Islet of Langerhans (tissue), 1 donor: ENCODE results near the gene SLC4A3.

Experiments
- FAIRE-seq: peaks from one replicate; lab custom pipeline; 2011; peaks lifted over from hg19 to GRCh38; lab: Jason Lieb, UNC

SLC4A3 gene

DNA sequence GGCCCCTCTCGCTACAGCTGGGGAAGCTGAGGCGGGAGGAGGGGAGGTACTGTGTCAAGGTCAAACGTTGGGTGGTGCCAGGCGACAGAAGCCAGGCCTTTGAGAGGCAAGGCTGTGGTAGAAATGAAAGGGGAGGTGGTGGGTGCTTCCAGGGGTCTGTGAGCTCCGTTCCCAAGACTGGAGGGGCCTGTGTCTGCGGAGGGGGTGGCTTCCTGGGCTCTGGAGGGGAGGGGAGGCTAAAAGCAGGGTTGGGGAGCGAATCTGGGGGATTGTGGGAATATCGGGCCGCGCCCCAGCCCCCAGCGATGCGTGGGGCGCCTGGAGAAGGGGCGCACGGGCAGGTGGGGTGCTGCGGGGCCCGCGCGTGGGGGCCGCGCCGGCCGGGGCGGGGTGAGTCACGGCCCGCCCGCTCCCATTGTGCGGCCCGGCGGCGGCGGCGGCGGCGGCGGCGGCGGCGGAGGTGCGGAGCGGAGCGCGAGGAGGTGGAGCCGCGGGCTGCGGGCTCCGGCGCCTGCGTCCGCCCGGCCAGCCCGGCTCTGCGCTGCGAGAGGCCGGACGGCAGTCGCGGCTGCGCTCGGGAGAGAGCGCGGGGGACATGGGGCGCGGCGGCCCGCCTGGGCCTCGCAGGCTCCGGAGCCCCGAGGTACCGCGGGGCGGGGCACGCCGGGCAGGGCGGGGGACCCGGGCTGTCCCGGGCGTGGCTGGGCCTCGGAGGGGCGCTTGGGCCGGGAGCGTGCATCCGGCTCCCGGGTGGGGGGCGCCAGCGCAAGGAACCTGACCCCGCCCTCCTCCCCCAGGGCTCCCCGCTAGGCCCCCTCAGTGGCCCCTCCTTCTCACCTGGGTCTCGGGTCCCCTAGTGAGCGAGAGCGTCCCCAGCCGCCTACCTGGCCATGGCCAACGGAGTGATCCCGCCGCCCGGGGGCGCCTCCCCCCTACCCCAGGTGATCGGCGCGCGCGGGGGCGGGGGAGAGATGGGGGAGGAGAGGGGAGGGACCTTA is at the start of gene SLC4A3:
Gene SLC4A3 (plus strand): TSS at position 528 of the 998 bp plus-strand sequence. CDS start 363 bp downstream, at position 891.
- FAIRE-seq: no peak

DNA sequence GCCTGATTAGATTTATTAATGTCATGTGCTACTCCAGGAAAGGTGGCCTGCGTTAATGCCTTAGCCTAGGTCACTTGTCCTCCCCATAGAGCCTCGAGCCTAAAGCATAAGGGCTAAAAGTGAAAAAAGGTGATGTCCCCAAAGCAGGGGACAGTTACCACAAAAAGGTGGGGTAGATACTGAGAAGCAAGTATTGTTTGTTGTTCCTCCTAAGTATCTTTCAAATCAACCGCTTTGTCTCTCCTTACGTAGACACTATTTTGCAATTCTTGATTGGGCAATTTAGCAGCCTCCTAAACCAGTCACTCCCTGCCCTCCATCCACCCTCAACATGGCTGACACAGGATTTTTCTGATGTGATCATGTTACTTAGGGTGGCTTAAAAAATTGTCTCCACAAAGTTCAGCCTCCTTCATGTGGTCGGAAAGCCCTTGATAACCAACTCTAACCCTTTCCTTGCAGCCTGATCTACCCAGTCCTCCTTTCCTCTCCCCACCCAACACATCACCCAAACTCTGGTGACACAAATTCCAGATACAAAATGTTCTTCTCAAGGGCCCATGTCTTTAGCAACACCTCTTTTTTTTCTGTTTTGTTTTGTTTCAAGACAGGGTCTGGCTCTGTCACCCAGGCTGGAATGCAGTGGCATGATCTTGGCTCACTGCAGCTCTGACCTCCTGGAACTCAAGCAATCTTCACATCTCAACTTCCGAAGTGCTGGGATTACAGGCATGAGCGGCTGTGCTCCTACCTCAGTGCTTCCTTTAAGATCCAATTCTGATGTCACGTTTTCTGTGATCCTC is 48.4 kb upstream of the SLC4A3 start:
- no peak for FAIRE-seq

DNA sequence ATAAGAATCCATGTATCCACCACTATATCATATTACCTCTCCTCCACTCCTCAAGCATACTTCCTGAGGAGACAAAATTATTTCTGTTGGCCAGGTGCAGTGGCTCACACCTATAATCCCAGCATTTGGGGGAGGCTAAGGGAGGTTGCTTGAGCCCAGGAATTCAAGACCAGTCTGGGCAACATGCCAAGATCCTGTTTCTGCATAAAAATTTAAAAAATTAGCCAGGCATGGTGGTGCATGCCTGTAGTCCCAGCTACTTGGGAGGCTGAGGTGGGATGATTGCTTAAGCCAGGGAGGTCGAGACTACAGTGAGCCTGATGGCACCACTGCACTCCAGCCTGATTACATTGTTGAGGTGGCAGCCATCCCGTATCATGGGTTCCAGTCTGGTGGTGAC is 46.1 kb upstream of the SLC4A3 start:
- no peak for FAIRE-seq

GRCh38 chr2:219591091-219591490 is 36.3 kb upstream of the SLC4A3 start:
- FAIRE-seq: no peak

DNA sequence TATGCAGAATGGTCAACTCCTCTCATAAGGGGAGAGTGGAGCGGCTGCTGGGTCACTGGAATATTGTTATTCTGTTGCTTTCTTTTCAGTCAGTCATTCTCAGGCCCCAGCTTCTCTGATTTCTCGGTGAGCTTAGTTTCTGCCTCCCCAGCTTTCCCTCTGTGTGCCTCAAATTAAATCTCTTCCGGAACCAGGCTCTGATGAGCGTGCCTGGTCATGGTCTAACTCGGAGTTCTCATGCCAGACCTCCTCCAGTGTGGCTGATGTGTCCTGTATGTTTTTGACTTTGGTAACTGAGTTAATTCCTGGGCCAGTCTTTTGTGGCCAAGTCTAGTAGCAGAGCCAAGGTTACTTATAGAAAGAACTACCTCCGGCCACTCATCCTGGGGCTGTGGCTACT is 34.7 kb upstream of the SLC4A3 start:
- FAIRE-seq: no peak

DNA sequence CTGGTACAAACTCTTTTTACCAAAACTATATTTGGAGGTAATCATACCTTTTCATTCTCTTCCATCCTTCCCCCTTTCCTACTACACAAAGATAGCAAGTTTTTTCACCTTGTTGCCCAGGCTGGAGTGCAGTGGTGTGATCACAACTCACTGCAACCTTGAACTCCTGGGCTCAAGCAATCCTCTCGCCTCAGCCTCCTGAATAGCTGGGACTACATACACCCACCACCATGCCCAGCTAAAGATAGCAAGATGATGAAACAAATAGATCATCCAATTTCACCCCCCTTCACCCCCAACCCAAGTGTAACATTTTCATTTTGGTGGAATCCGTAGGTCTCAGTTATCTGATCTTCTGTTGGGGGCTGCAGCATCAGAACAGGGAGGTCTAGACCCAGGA is 34.3 kb upstream of the SLC4A3 start:
- FAIRE-seq: no peak

DNA sequence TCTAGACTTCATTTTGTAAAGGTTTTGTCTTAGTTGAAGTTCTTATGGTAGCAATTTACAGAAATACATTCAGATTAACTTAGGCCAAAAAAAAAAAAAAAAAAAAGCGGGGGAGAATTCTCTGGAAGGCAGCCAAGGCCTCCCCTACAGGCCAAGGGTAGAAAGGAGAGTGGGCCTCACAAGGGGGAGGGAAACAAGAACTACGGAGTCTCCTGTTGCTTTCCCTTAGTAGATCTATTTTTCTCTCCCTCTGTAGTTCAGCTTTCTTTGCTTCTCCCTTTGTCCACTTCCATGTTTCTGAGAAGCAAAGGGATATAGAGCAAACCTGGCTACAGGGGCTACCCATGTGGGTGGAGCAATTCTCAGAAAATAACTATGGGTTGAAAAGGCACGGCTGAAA is 32.2 kb upstream of the SLC4A3 start:
- FAIRE-seq: no peak

GRCh38 chr2:219596954-219597551 is 30.4 kb upstream of the SLC4A3 start:
- no peak for FAIRE-seq

DNA sequence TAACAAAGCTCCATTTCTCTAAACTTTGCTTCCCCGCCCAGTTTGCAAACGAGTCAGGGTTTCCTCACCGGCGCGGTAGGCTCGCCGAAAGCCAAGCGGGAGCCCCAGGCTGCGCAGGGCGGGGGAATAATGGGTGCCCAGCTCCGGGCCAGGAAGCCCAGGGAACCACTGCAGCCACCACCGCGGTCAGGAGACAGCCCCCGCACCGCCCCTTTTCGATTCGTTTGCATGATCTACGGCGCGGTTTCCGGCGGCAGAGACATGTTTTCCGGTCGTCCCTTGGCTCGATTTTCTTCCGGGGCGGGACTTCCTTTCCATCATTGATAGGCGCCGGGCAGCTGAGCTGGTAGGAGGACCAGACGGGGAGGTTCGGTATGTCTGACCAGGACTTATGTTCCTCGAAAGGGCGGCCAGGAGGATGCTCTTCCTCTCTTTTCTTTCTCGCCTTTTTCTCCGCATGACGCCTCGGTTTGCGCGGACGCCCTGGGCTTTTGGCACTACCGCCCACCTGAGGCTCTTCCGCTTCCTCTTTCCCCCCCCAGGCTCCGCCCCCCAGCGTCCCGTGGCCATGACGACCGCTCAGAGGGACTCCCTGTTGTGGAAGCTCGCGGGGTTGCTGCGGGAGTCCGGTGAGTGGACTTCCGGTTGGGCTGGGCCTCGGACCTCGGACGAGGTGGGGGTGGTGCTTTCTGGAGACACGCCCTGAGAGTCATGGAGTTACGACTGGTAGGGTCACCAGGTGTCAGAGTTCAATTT is 29.7 kb upstream of the SLC4A3 start, which contains the start of gene STK11IP:
Gene STK11IP (plus strand): TSS at position 306 of the 756 bp plus-strand sequence. CDS start 263 bp downstream, at position 569.
- FAIRE-seq: peak; percentile 81

- FAIRE-seq: no peak
These were observed 28.9 kb upstream of the SLC4A3 start for GRCh38 chr2:219598308-219599078.

GRCh38 chr2:219603771-219604170 is 23.7 kb upstream of the SLC4A3 start:
- no peak for FAIRE-seq

DNA sequence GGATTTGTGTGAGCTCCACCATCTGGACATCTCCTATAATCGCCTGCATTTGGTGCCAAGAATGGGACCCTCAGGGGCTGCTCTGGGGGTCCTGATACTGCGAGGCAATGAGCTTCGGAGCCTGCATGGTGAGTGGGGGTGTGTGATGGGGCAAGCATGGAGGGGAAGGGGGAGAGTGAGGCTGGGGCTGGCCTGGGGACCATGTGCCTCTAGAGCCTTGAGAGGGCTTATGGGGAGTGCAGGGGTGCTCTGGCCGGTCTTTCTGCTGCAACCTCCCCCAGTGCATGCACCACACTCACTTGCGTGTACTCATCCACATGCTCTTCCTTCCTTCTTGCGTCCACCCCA is 21.8 kb upstream of the SLC4A3 start:
- FAIRE-seq: no peak

DNA sequence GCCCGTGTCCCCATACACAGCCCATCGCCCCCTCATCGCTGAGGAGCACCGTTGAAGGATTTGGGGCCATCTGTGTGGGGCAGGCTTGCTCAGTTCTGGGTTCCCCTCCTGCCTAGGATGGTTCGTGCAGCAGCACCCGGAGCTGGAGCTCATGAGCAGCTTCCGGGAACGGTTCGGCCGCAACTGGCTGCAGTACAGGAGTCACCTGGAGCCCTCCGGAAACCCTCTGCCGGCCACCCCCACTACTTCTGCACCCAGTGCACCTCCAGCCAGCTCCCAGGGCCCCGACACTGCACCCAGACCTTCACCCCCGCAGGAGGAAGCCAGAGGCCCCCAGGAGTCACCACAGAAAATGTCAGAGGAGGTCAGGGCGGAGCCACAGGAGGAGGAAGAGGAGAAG is 19.5 kb upstream of the SLC4A3 start:
- FAIRE-seq: no peak

DNA sequence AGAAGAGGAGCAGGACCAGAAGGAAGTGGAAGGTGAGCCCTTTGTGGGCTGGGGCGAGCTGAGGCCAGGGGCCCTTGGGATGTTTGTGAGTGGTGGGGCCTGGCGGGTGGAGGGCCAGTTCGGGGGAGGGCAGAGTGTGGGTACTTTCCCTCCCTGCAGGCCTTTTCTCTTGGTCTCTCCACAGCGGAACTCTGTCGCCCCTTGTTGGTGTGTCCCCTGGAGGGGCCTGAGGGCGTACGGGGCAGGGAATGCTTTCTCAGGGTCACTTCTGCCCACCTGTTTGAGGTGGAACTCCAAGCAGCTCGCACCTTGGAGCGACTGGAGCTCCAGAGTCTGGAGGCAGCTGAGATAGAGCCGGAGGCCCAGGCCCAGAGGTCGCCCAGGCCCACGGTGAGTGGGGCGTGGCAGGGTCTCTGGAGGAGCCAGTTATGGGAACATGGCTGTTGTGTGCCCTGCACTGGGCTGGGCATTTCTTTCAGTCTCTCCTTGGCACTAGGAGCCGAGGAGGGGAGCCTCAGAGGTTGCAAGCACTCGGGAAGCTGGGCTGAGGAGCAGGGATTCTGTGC is 18.9 kb upstream of the SLC4A3 start:
- FAIRE-seq: no peak

DNA sequence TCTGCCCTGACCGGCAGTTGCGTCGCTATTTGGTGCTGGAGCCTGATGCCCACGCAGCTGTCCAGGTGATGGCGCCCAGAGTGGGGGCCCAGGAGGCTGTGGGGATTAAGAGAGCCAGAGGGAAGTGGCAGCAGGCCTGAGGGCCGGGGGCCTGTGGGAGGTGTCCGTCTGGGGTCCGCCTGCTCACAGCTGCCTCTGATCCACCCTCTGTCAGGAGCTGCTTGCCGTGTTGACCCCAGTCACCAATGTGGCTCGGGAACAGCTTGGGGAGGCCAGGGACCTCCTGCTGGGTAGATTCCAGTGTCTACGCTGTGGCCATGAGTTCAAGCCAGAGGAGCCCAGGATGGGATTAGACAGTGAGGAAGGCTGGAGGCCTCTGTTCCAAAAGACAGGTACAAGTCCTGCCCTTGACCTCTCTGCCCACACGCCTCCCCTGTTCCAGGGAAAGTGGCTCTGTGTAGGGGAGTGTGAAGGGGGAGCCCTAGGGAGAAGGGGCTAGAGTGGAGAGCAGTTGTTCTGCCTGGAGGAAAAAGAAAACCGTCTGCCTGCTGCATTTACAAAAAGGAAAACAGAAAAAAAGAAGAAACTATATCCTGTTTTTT is 18.2 kb upstream of the SLC4A3 start:
- no peak for FAIRE-seq

DNA sequence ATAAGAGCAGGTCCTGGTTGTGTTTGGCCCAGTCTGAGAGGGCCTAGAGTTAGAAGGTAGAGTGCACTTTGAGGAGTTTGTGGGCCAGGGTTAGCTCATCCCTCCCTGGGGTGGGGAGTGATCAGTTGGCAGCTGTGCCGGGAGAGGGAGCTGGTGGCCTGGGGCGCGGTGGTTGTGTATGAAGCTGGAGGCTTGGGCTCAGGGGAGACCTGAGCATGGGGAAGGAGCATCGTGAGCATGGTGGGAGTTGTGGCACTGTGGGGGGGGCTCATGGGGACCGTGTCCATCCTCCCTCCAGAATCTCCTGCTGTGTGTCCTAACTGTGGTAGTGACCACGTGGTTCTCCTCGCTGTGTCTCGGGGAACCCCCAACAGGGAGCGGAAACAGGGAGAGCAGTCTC is 16.1 kb upstream of the SLC4A3 start:
- no peak for FAIRE-seq

DNA sequence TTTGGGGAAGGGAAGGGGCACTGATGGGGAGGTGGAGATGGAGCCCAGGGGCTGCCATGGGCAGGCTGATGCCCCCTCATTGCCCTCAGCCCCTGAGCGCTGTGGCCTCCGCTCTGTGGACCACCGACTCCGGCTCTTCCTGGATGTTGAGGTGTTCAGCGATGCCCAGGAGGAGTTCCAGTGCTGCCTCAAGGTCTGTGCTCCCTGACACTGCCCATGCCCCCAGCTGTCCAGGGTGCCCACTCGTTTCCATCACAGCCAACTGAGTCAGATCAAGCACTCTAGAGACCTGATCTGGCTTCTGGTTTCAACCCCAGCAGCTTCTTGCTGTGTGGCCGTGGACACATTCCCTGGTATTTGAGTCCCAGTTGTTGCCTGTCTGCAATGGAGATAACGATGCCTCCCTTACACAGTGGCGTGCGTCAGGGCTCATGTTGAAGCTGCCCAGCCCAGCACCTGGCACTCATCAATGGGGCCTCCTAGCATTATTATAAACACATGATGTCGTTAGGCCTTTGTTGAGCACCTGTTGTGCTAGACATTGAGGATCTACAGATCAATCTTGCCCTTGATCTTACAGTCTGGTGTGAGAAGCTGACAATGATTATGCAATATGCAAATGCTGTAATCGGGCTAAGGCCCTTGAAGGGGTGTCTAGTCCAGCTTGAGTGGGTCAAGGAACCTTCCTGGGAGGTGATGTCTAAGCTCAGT is 15.4 kb upstream of the SLC4A3 start:
- FAIRE-seq: no peak

DNA sequence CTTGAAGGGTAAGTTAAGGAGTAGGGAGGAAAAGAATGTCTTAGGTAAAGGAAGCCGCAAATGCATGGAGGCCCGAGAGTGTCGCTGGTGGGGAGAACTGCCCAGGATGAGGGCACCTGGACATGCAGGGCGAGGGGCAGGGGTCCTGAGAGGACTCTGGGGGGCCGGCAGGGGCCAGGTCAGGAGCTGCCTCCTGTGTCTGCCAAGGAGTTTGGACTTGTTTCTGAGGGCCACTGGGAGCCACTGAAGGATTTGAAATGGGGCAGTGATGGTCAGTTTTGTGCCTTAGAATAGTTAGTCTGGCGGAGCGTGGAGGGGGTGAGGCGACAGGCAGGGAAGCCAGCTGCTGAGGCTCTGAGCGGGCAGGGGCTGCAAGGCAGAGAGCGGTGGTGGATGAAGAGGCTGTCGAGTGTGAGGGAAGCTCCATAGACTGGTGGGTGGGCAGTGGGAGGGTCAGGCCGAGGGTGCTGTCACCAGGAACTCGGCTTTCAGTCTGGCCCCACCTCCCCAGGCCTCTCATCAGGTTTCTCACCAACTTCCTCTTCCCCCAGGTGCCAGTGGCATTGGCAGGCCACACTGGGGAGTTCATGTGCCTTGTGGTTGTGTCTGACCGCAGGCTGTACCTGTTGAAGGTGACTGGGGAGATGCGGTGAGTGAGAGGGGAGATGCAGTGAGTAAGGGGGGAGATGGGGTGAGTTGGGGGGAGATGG is 14.7 kb upstream of the SLC4A3 start:
- FAIRE-seq: no peak

DNA sequence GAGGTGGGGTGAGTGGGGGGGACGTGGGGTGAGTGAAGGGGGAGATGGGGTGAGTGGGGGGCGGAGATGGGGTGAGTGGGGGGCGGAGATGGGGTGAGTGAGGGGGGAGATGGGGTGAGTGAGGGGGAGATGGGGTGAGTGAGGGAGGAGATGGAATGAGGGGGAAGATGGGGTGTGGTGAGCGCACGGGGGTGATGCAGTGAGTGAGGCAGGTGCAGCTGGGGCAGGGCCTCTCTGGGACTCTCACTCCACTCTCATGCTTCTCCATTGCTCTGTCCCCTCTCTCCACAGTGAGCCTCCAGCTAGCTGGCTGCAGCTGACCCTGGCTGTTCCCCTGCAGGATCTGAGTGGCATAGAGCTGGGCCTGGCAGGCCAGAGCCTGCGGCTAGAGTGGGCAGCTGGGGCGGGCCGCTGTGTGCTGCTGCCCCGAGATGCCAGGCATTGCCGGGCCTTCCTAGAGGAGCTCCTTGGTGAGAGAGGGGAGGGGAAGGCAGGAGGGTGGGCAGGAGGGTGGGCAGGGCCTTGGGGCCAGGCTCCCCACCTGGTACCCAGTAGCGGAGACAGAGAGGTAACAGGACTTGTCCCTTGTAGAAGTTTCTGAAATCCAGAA is 13.9 kb upstream of the SLC4A3 start:
- no peak for FAIRE-seq
